ENCODE results near the gene INHBE. TPM values are rescaled to one million over a fixed set of nuclear protein-coding genes. Genes with fewer than 3 reads are reported as not detected.
"Not testable (repeated sequence)": the region's sequence is repeated elsewhere in the genome, so short reads cannot be mapped to it uniquely, and the experiment has no call there.

INHBE gene
- total RNA-seq, 1 experiment from 2014 or later = 10.1 TPM

- no peaks in the 10 kb centered on the region; the same call in 1 of the 2 replicates for H3K79me2 ChIP-seq (ENCODE audit: insufficient read depth, low read length)
Measured at GRCh38 chr12:57420482-57420881, 34.6 kb upstream of the INHBE start.

GRCh38 chr12:57426948-57427347 is 28.2 kb upstream of the INHBE start:
- not testable (repeated sequence) for H2BK120ac ChIP-seq (ENCODE audit: low read depth, low read length, poor library complexity, severe bottlenecking); H3K79me1 ChIP-seq (ENCODE audit: insufficient read depth, low read depth, low read length, poor library complexity, severe bottlenecking); H3K27me3 Mint-ChIP-seq (ENCODE audit: low read depth); H3K27ac ChIP-seq (ENCODE audit: insufficient read length, low read depth, low read length); H3K14ac ChIP-seq (ENCODE audit: insufficient read depth, low read length); H3T11ph ChIP-seq (ENCODE audit: low read length); H3K4me2 ChIP-seq (ENCODE audit: insufficient read depth, insufficient read length, low read length); H3K18ac ChIP-seq (ENCODE audit: insufficient read length, low read depth, low read length); H3K23ac ChIP-seq (ENCODE audit: insufficient read length, low read depth, low read length); H2AK5ac ChIP-seq (ENCODE audit: insufficient read length, low read length); H2BK15ac ChIP-seq (ENCODE audit: low read depth, low read length); H3K56ac ChIP-seq (ENCODE audit: insufficient read length, low read depth, low read length); H3K4ac ChIP-seq (ENCODE audit: low read depth, low read length); H4K5ac ChIP-seq (ENCODE audit: insufficient read length, low read depth, low read length); H3K9ac ChIP-seq (ENCODE audit: extremely low read depth, insufficient read length, low read length); H3K79me2 ChIP-seq (ENCODE audit: insufficient read depth, low read length); H3K9me3 Mint-ChIP-seq; H2AFZ ChIP-seq (ENCODE audit: low read length); H3K27me3 ChIP-seq (ENCODE audit: insufficient read depth, low read length); H2BK5ac ChIP-seq (ENCODE audit: insufficient read length, low read length); H3K9me3 ChIP-seq (ENCODE audit: control insufficient read depth, low read depth, low read length); H4K20me1 ChIP-seq (ENCODE audit: control insufficient read depth, insufficient read depth, insufficient read length); H4K8ac ChIP-seq (replicated peaks; ENCODE audit: insufficient read length, low read depth, low read length); DNase-seq; H2BK12ac ChIP-seq (ENCODE audit: insufficient read length, low read depth, low read length); H3K23me2 ChIP-seq (ENCODE audit: insufficient read length, low read depth, low read length, poor library complexity, severe bottlenecking); H3K4me1 ChIP-seq (ENCODE audit: insufficient read depth, low read length); H2BK20ac ChIP-seq (ENCODE audit: low read depth, low read length, poor library complexity, severe bottlenecking); H4K91ac ChIP-seq (ENCODE audit: insufficient read length, low read depth, low read length)
- peak overlapping the region in 1 of 3 experiments; percentile 2; a peak in 1 of 7 replicates for H3K27ac Mint-ChIP-seq
- peaks cover 20 to 24% of the 10 kb centered on the region in 2 experiments for H3K4me1 Mint-ChIP-seq
- peaks cover 4 to 23% (median 15%) of the 10 kb centered on the region in 3 experiments; a peak in 6 of 7 replicates for H3K36me3 Mint-ChIP-seq (ENCODE audit: insufficient read depth in 1 of 3, low read depth in 3 of 3)
- WGBS (ENCODE audit: extremely low coverage, insufficient read length, low lambda C conversion rate) = no CpG with 5 or more reads among the region's 10 CpGs
- H3K4me3 Mint-ChIP-seq = peak overlapping the region in 1 of 2 experiments; percentile 38; a peak in 1 of 5 replicates

More at GRCh38 chr12:57420482-57420881, 34.6 kb upstream of the INHBE start:
- Histone ChIP-seq H3T11ph (ENCODE audit: low read length) (no peak overlapping the region), H2AK5ac (ENCODE audit: insufficient read length, low read length) (no peak overlapping the region), H3K4ac (ENCODE audit: low read depth, low read length) (no peak overlapping the region), H2AFZ (ENCODE audit: low read length) (no peak overlapping the region), H3K27me3 (ENCODE audit: insufficient read depth, low read length) (no peaks in the 10 kb centered on the region), H3K56ac (ENCODE audit: insufficient read length, low read depth, low read length) (no peak overlapping the region), H3K18ac (ENCODE audit: insufficient read length, low read depth, low read length) (no peak overlapping the region), H2BK15ac (ENCODE audit: low read depth, low read length) (no peak overlapping the region), H3K9me3 (ENCODE audit: control insufficient read depth, low read depth, low read length) (no peaks in the 10 kb centered on the region), H4K8ac (replicated peaks; ENCODE audit: insufficient read length, low read depth, low read length) (no peak overlapping the region), H3K23ac (ENCODE audit: insufficient read length, low read depth, low read length) (no peak overlapping the region), H3K4me2 (ENCODE audit: insufficient read depth, insufficient read length, low read length) (no peak overlapping the region), H2BK5ac (ENCODE audit: insufficient read length, low read length) (no peak overlapping the region), H4K91ac (ENCODE audit: insufficient read length, low read depth, low read length) (no peak overlapping the region), H4K5ac (ENCODE audit: insufficient read length, low read depth, low read length) (no peak overlapping the region), H2BK12ac (ENCODE audit: insufficient read length, low read depth, low read length) (no peak overlapping the region), H3K9ac (ENCODE audit: extremely low read depth, insufficient read length, low read length) (no peak overlapping the region), H3K4me1 (ENCODE audit: insufficient read depth, low read length) (no peaks in the 10 kb centered on the region), H3K27ac (ENCODE audit: insufficient read length, low read depth, low read length) (no peak overlapping the region), H2BK20ac (ENCODE audit: low read depth, low read length, poor library complexity, severe bottlenecking) (no peak overlapping the region), H3K14ac (ENCODE audit: insufficient read depth, low read length) (no peak overlapping the region), H4K20me1 (ENCODE audit: control insufficient read depth, insufficient read depth, insufficient read length) (no peaks in the 10 kb centered on the region), H2BK120ac (ENCODE audit: low read depth, low read length, poor library complexity, severe bottlenecking) (no peak overlapping the region), H3K79me1 (ENCODE audit: insufficient read depth, low read depth, low read length, poor library complexity, severe bottlenecking) (peaks cover 5% of the 10 kb centered on the region), H3K23me2 (ENCODE audit: insufficient read length, low read depth, low read length, poor library complexity, severe bottlenecking) (no peaks in the 10 kb centered on the region)
- 0 out of 7 replicates have a peak overlapping the region, but pooled peaks of 1 of the 3 experiments have one; percentile 6 for H3K27ac Mint-ChIP-seq
- H3K36me3 Mint-ChIP-seq (ENCODE audit: insufficient read depth in 1 of 3, low read depth in 3 of 3) = peaks cover 4 to 12% (median 12%) of the 10 kb centered on the region in 3 experiments; a peak in 5 of 7 replicates
- peaks cover 6% of the 10 kb centered on the region in 2 experiments for H3K4me1 Mint-ChIP-seq
- no peak overlapping the region for H3K4me3 Mint-ChIP-seq
- TF ChIP-seq, protein P1, sequence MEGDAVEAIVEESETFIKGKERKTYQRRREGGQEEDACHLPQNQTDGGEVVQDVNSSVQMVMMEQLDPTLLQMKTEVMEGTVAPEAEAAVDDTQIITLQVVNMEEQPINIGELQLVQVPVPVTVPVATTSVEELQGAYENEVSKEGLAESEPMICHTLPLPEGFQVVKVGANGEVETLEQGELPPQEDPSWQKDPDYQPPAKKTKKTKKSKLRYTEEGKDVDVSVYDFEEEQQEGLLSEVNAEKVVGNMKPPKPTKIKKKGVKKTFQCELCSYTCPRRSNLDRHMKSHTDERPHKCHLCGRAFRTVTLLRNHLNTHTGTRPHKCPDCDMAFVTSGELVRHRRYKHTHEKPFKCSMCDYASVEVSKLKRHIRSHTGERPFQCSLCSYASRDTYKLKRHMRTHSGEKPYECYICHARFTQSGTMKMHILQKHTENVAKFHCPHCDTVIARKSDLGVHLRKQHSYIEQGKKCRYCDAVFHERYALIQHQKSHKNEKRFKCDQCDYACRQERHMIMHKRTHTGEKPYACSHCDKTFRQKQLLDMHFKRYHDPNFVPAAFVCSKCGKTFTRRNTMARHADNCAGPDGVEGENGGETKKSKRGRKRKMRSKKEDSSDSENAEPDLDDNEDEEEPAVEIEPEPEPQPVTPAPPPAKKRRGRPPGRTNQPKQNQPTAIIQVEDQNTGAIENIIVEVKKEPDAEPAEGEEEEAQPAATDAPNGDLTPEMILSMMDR (conservative IDR thresholded peaks at IDR 0.05) = no peak
- DNase-seq = no peak
- WGBS (ENCODE audit: extremely low coverage, insufficient read length, low lambda C conversion rate) = 100% methylated on average over 1 of the region's 5 CpGs
- no peaks in the 10 kb centered on the region for H3K27me3 Mint-ChIP-seq (ENCODE audit: low read depth)
- H3K9me3 Mint-ChIP-seq = no peaks in the 10 kb centered on the region

Data from H9 (cell line).